ENCODE data around the gene ADAMTS6.

- TF ChIP-seq, protein P1, sequence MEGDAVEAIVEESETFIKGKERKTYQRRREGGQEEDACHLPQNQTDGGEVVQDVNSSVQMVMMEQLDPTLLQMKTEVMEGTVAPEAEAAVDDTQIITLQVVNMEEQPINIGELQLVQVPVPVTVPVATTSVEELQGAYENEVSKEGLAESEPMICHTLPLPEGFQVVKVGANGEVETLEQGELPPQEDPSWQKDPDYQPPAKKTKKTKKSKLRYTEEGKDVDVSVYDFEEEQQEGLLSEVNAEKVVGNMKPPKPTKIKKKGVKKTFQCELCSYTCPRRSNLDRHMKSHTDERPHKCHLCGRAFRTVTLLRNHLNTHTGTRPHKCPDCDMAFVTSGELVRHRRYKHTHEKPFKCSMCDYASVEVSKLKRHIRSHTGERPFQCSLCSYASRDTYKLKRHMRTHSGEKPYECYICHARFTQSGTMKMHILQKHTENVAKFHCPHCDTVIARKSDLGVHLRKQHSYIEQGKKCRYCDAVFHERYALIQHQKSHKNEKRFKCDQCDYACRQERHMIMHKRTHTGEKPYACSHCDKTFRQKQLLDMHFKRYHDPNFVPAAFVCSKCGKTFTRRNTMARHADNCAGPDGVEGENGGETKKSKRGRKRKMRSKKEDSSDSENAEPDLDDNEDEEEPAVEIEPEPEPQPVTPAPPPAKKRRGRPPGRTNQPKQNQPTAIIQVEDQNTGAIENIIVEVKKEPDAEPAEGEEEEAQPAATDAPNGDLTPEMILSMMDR (IDR thresholded peaks at IDR 0.05) = no peak
- no peak for TF ChIP-seq SOX15 (CRISPR knock-in tag; IDR thresholded peaks at IDR 0.05)
- TF ChIP-seq ZNF232 (CRISPR knock-in tag; IDR thresholded peaks at IDR 0.05) = no peak
- TF ChIP-seq ZNF121 (CRISPR knock-in tag; IDR thresholded peaks at IDR 0.05) = no peak
- no peak for TF ChIP-seq GABPB1 (CRISPR knock-in tag; IDR thresholded peaks at IDR 0.05)
- TF ChIP-seq, protein P2, sequence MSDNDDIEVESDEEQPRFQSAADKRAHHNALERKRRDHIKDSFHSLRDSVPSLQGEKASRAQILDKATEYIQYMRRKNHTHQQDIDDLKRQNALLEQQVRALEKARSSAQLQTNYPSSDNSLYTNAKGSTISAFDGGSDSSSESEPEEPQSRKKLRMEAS (CRISPR knock-in tag; IDR thresholded peaks at IDR 0.05) = no peak
- no peak for TF ChIP-seq PRRX2 (CRISPR knock-in tag; IDR thresholded peaks at IDR 0.05)
- TF ChIP-seq ATF1 (CRISPR knock-in tag; IDR thresholded peaks at IDR 0.05) = no peak
- TF ChIP-seq SP1 (CRISPR knock-in tag; conservative IDR thresholded peaks at IDR 0.05) = no peak
- TF ChIP-seq, protein P3, sequence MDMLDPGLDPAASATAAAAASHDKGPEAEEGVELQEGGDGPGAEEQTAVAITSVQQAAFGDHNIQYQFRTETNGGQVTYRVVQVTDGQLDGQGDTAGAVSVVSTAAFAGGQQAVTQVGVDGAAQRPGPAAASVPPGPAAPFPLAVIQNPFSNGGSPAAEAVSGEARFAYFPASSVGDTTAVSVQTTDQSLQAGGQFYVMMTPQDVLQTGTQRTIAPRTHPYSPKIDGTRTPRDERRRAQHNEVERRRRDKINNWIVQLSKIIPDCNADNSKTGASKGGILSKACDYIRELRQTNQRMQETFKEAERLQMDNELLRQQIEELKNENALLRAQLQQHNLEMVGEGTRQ (CRISPR knock-in tag; IDR thresholded peaks at IDR 0.05) = no peak
- no peak for TF ChIP-seq NR3C1 (CRISPR knock-in tag; conservative IDR thresholded peaks at IDR 0.05; ENCODE audit: low read depth)
- no peak for TF ChIP-seq ZNF423 (CRISPR knock-in tag; IDR thresholded peaks at IDR 0.05)
These were observed 115.1 kb downstream of the ADAMTS6 start for GRCh38 chr5:65366655-65367054.
